HPDE6-E6E7 (cell line): ENCODE data around the gene EIF4EBP2.

ENCODE experiments used
- DNase-seq: peaks from one replicate; pipeline ENCODE4 v3.0.0; 2011; ENCODE audit warnings: missing footprints; ENCODE audit errors: extremely low spot score

Gene EIF4EBP2

GRCh38 chr10:70461397-70462348 is 57.7 kb downstream of the EIF4EBP2 start:
- DNase-seq: peak; percentile 58

GRCh38 chr10:70462349-70462984 is 58.5 kb downstream of the EIF4EBP2 start:
- no peak for DNase-seq

GRCh38 chr10:70465278-70465677 is 61.3 kb downstream of the EIF4EBP2 start:
- DNase-seq: no peak

GRCh38 chr10:70465832-70466231 is 61.9 kb downstream of the EIF4EBP2 start:
- no peak for DNase-seq

- DNase-seq: no peak
Measured at GRCh38 chr10:70466951-70467350, 63.0 kb downstream of the EIF4EBP2 start.

GRCh38 chr10:70472799-70473454 is 69.0 kb downstream of the EIF4EBP2 start:
- DNase-seq: no peak

- DNase-seq: no peak
Measured at GRCh38 chr10:70474780-70475179, 70.8 kb downstream of the EIF4EBP2 start.

GRCh38 chr10:70475661-70476060 is 71.7 kb downstream of the EIF4EBP2 start:
- peak; percentile 85 for DNase-seq

- DNase-seq: no peak
Measured at GRCh38 chr10:70476249-70477035, 72.5 kb downstream of the EIF4EBP2 start.

GRCh38 chr10:70477661-70478162 is 73.8 kb downstream of the EIF4EBP2 start:
- DNase-seq: peak; percentile 75
